ENCODE measurements around the gene UMAD1. TPM values are rescaled to one million over a fixed set of nuclear protein-coding genes. Genes with fewer than 3 reads are reported as not detected.

UMAD1 gene
- total and polyA plus RNA-seq, 10 donors = 7.6 to 21.2 (median 14.2) TPM

DNA sequence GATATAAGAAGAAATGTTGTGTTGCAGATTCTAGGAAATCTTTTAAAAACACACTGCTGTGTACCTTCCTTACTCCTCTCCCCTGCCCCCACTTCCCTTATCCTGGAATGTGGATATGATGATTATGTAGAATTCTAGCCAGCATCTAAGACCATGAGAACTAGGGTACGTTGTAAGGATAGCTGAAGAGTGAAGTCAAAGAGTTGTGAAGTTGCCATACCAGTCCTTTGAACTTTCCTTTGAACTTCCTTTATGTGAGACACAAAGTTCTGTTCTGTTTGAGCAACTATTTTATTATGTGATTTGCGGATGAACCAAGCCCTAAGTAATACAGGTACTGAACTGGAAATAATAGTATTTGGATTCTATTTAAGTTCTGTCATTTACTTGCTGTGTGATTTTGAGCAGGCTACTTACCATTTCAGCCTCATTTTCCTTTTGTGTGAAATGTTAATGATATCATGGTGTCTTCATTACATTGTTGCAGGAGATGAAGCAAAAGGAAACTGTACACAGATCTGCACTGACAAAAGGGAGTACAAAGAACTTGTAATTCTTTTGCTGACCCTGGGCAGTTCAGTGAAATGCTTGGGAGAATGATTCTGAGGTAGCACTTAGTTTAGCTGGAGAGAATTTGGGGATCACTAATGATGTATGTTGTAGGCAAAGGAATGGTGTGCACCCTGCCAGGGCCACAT, 46.4 kb downstream of the UMAD1 start:
- no peak for TF ChIP-seq POLR2A (IDR thresholded peaks at IDR 0.05)
- TF ChIP-seq, protein P1, sequence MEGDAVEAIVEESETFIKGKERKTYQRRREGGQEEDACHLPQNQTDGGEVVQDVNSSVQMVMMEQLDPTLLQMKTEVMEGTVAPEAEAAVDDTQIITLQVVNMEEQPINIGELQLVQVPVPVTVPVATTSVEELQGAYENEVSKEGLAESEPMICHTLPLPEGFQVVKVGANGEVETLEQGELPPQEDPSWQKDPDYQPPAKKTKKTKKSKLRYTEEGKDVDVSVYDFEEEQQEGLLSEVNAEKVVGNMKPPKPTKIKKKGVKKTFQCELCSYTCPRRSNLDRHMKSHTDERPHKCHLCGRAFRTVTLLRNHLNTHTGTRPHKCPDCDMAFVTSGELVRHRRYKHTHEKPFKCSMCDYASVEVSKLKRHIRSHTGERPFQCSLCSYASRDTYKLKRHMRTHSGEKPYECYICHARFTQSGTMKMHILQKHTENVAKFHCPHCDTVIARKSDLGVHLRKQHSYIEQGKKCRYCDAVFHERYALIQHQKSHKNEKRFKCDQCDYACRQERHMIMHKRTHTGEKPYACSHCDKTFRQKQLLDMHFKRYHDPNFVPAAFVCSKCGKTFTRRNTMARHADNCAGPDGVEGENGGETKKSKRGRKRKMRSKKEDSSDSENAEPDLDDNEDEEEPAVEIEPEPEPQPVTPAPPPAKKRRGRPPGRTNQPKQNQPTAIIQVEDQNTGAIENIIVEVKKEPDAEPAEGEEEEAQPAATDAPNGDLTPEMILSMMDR (IDR thresholded peaks at IDR 0.05 in 8 of 11, conservative IDR thresholded peaks at IDR 0.05 in 3 of 11) = no peak
- no peak for TF ChIP-seq POLR2AphosphoS5 (IDR thresholded peaks at IDR 0.05)
- intact Hi-C loops (cut with DNase I; ENCODE audit: low total_unique reads) = loop anchor here (5.0 to 10.0 kb wide), 2 partner anchors 80 to 528 kb away; no protein-coding TSS in a partner anchor
- no peak for DNase-seq
- no peaks in the 10 kb centered on the region for H3K27me3 ChIP-seq (replicated peaks in 1 of 7)
- H3K4me3 ChIP-seq = no peak overlapping the region
- no peaks in the 10 kb centered on the region for H3K9me3 ChIP-seq
- H3K4me1 ChIP-seq = peaks cover 5 to 37% (median 20%) of the 10 kb centered on the region in 6 donors
- no peaks in the 10 kb centered on the region for H3K36me3 ChIP-seq
- WGBS, 5 donors = 77 to 83% (median 81%) methylated on average over 2 of the region's 2 CpGs
- peak overlapping the region in 5 of 8 donors; percentile 41 to 73 (median 53) for H3K27ac ChIP-seq

DNA sequence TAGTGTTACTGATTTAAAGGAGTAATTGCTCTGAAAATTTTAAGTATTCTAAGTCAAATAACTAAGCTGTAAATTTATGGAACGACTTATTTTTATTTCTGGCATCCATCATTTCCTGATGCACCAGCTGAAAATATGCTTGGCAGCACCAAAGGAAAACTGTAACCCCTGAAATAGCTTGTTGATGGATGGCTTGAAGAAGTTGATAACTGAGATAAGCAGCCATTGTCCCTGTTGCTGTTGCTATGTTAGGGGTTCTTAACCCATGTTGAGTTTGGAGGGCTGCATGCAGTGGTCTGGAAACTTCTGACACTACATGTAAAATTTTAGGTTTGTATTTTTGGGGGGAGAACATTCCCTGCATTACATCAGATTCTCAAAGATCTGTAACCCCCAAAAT, 47.2 kb downstream of the UMAD1 start:
- DNase-seq = no peak
- peak overlapping the region in 6 of 8 donors; percentile 18 to 73 (median 45) for H3K27ac ChIP-seq
- no peak overlapping the region for H3K4me3 ChIP-seq
- intact Hi-C loops (cut with DNase I; ENCODE audit: low total_unique reads) = loop anchor here (5.0 to 10.0 kb wide), 2 partner anchors 80 to 527 kb away; no protein-coding TSS in a partner anchor
- WGBS, 5 donors = 21 to 41% (median 29%) methylated on average over 1 of the region's 1 CpG
- H3K36me3 ChIP-seq = no peaks in the 10 kb centered on the region
- no peaks in the 10 kb centered on the region for H3K27me3 ChIP-seq (replicated peaks in 1 of 7)
- no peaks in the 10 kb centered on the region for H3K9me3 ChIP-seq
- peaks cover 5 to 30% (median 15%) of the 10 kb centered on the region in 6 donors for H3K4me1 ChIP-seq
- TF ChIP-seq POLR2A (IDR thresholded peaks at IDR 0.05) (no peak), POLR2AphosphoS5 (IDR thresholded peaks at IDR 0.05) (no peak)
- TF ChIP-seq, protein P1 (IDR thresholded peaks at IDR 0.05 in 8 of 11, conservative IDR thresholded peaks at IDR 0.05 in 3 of 11) = no peak

DNA sequence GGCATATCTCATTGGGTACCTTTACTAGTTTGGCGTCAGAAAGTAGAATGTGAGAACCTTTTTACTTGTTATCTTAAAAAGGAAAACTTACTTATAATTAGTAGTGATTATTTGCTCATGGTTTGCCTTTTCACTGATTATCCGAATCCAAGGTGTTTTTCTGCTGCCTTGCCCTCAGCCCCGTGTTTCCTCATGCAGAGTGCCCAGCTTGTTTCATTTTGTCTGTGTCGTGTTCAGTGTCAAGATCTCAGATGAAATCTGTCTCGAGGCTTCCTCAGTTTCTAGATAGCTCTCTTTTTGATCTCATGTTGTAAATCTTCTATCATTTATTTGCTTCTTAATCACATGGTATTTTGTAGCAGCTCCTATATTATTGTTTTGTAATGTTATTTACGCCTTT, 47.8 kb downstream of the UMAD1 start:
- intact Hi-C loops (cut with DNase I; ENCODE audit: low total_unique reads) = loop anchor here (5.0 to 10.0 kb wide), 2 partner anchors 79 to 526 kb away; no protein-coding TSS in a partner anchor
- peak overlapping the region in 1 of 8 donors; percentile 2 for H3K4me3 ChIP-seq

More for the DNA sequence above, 47.8 kb downstream of the UMAD1 start:
- DNase-seq = no peak
- TF ChIP-seq POLR2A (IDR thresholded peaks at IDR 0.05) (no peak), POLR2AphosphoS5 (IDR thresholded peaks at IDR 0.05) (no peak)
- TF ChIP-seq, protein P1 (IDR thresholded peaks at IDR 0.05 in 8 of 11, conservative IDR thresholded peaks at IDR 0.05 in 3 of 11) = no peak
- Histone ChIP-seq H3K4me1 (peaks cover 5 to 30% (median 13%) of the 10 kb centered on the region in 6 donors), H3K36me3 (no peaks in the 10 kb centered on the region), H3K9me3 (no peaks in the 10 kb centered on the region), H3K27me3 (replicated peaks in 1 of 7) (no peaks in the 10 kb centered on the region), H3K27ac (peak overlapping the region in 7 of 8 donors; percentile 18 to 73 (median 41))
- WGBS, 5 donors = 35 to 50% (median 39%) methylated on average over 6 of the region's 6 CpGs
